NCI-H82 (cell line): Measurements from ENCODE around the gene ARMC8.

Experiments
- DNase-seq: peaks from one replicate; lab custom pipeline; 2025; lab: John Stamatoyannopoulos, UW

Gene ARMC8

DNA sequence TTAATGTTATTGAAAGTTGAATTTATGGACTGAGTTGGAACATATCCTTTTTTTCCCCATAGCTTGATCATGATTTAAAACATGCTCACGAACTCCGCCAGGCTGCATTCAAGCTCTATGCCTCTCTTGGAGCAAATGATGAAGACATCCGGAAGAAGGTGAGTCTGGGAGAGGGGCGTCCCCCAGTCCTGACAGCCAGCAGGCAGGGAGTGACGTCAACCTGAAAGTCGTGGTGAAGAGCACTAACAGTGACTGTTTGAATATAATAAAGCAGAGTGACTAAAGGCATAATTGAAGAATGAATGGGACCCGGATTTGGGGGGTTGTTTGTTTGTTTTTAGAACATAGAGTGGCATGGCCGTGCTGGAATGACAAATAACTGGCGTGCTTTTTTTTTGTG lies 57.9 kb downstream of the ARMC8 start:
- no peak for DNase-seq

- no peak for DNase-seq
These were observed 62.5 kb downstream of the ARMC8 start for GRCh38 chr3:138249636-138250035.

DNA sequence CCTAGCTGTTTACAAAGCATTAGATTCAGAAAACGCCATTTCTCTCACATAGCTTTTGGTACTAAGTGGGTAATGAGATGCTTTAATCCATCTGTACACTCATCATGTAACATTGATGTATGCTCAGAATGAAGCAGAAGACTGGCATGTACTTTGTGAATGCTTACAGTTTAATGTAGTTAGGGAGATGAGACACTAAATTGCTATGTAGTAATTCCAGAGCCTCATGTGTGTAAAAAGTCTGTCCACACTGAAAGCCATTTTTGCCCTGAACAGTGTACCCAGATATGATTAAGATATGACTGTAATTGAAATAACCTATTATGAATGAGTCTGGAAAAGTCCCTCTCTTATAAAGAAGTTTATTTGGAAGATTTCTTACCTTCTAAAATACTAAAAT lies 66.5 kb downstream of the ARMC8 start:
- DNase-seq: no peak

- no peak for DNase-seq
These were observed 67.1 kb downstream of the ARMC8 start for GRCh38 chr3:138254216-138254615.

DNA sequence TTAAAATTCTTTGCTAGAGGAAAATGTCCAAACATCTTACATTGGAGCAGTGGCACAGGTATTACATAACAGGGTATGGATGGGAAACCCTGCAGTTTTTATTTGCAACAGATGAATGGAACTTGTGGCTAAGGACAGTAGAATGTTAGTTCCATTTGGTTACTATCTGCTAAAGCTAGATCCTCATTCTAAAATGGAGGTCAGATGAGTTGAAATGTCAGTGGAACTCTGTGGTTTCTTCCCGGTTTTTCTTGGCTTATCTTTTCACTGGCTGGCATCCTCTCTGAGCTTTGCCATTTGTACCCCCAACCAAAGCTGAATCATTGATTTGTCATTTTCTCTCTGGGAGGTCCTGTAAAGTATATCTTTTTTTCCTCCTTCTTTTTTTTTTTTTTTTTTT lies 68.9 kb downstream of the ARMC8 start:
- no peak for DNase-seq

GRCh38 chr3:138257986-138258385 lies 70.9 kb downstream of the ARMC8 start:
- DNase-seq: no peak

- DNase-seq: no peak
These were observed 72.0 kb downstream of the ARMC8 start for GRCh38 chr3:138259126-138259525.

- DNase-seq: no peak
These were observed 73.5 kb downstream of the ARMC8 start for GRCh38 chr3:138260611-138261010.

GRCh38 chr3:138263104-138263503 lies 76.0 kb downstream of the ARMC8 start:
- no peak for DNase-seq

- DNase-seq: no peak
These were observed 78.6 kb downstream of the ARMC8 start for GRCh38 chr3:138265745-138266144.

- DNase-seq: no peak
These were observed 80.0 kb downstream of the ARMC8 start for GRCh38 chr3:138267083-138267482.

DNA sequence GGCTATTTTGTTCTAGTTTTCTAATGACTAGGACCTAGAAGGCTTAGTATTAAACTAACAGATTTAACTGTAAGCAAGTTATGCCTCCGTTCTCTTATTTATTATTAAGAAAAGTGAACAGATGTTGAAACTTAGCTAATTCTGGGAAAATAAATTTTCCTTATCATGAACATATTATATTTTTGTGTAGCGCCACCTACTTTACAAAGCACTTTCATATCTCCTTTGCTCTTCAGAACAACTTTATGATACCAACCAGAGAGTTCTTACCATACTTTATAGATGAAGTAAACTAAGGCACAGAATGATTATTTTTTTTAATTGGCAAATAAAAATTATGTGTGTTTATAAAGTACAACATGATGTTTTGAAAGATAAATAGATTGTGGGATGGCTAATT lies 83.1 kb downstream of the ARMC8 start:
- no peak for DNase-seq

- no peak for DNase-seq
These were observed 84.2 kb downstream of the ARMC8 start for GRCh38 chr3:138271189-138271794.

DNA sequence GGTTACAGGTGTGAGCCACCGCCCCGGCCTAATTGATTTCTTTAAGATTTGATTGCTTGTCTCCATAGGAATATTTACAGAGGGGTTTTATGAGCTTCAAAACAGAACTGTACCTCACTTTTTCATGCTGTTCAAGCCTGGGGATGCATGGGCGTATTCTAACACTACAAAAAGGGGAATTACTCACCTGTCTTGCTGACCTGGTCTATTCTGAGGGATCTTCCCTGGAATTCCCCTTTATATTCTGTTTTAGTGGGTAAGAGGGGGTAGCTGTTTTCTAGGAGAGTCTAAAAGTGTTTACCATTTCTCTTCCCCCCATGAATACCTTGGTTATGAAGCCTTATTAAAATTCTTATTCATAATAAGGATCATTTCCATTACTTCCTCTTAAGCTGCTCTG lies 94.5 kb downstream of the ARMC8 start:
- no peak for DNase-seq

DNA sequence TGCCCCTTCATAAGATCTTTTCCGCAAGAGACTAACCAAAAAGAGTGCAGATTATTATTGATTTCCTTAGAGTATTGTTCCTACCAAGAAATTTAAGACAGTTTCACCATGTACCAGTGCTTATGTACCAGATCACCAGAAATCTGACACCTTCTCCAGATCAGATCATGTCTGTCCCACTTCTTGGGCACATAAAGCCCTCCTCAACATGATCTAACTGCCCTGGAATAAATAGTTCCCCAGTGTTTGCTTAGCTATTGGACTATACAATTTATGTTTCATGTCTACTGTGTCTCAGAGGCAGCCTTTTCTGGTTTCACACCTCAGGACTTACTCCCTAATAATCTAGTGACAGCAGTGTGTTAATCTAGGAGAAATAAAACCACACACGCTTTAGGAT lies 95.7 kb downstream of the ARMC8 start:
- no peak for DNase-seq

- DNase-seq: no peak
These were observed 97.0 kb downstream of the ARMC8 start for GRCh38 chr3:138284079-138284478.

DNA sequence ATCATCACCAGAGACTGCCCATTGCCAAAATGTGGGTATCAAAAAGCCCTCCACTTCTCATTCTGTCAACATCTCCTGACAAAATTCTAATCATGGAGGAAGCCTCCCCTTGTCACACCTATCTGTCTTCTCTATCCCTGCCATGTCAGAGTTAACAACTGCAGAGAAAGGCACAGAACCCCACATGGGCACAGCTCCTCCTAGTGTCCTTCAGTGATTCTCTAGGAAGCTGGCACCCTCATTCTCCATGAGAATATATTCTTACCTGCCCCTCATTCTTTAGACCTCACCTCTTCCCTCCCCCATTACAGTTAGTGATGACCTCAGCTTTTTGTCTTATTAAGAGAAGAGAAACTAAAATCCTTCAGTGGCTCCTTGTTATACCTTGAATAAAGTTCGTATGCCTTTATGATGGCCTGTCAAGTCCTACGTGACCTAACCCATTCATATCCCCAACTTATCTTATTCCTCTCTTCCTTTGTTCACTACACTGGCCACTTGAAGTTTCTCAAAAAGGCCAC lies 97.9 kb downstream of the ARMC8 start:
- peak; percentile 25 for DNase-seq

GRCh38 chr3:138289260-138289659 lies 102.2 kb downstream of the ARMC8 start:
- no peak for DNase-seq

GRCh38 chr3:138289701-138290100 lies 102.6 kb downstream of the ARMC8 start:
- DNase-seq: no peak

DNA sequence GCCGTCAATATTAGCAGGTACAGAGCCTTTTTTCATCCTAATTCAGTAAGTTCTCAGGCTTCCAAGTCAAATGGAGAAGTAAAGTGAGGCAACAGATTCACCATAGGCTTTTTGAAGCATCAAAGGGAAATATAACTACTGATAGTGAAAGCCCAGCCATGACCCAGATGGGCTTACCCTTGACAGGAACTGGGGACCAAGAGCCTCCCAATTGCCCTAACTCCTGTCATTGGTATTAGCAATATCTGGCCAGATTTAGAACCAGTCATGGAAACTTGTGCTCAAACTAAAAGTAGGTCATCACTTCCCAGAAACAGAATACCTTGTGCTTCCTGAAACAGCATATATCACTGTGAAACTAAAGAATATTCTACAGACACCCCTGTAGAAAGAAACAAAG lies 109.5 kb downstream of the ARMC8 start:
- DNase-seq: no peak

DNA sequence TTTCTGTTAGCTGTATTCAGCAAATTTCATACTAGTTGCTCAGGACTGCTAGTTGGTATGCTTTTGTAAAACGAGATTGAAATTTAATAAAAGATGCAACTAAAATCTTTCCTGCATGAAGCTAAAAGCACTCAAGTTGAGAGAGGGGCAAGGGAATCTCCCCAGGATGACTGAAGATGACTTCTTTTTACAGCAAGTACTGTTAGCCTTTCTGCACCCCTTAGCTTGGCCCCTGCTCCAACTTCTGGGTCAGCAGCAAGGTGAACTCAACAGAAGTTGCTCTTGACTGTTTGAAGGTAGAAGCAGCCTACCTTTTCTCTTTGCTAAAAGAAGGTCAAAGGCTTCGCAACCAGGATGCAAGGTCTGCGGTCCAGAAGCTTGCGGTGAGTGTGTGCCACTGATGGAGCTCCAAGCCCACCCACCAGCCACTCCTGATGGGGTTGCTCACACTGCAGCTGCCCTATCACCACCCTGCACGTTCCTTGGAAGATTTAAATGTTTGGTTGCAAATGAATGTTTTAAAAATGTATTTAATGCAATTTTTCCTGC lies 110.0 kb downstream of the ARMC8 start:
- DNase-seq: no peak

DNA sequence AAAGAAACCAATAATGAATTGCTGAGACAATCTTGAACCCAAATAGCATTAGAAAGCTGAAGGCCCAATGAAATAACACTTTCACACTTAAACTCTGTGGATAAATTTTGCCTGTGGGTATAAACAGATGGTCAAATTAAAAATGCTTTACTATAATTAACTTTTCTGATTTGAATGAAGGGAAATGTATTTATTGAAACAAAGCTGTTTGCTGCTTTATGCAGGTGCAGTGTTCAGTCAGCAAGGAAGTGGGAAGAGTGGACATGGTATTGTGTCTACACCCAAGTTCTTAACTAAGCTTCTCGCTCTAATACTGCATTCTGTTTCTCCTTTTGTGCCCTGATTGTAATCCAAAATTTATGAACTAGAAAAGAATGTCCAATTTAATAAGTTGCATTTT lies 110.8 kb downstream of the ARMC8 start:
- DNase-seq: no peak

GRCh38 chr3:138300647-138301046 lies 113.5 kb downstream of the ARMC8 start:
- no peak for DNase-seq

DNA sequence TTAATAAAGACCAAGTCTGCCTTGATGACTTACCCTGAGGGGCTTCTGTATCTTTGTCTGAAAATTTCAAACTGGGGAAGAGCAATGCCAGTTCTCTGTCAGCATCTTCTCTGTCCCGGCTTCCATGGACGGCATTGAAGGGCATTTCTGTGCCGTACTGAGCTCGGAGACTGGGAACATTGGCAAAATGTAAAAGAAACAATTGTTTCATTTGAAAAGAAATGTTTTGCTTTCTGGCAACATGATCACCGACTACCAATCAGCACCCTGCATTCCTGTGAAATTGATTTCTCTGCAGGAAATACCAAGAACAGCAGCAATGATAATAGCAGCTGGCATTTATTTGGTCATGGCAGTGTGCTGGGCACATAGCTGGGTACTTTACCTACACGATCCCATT lies 116.4 kb downstream of the ARMC8 start:
- DNase-seq: no peak
